T-helper 17 cell (primary cell): Measurements from ENCODE around the gene MFAP4. TPM values are rescaled to one million over a fixed set of nuclear protein-coding genes. Genes with fewer than 3 reads are reported as not detected.
A peak's percentile ranks its signal among the peaks of the same experiment; 100 is the strongest.

Source experiments
- ATAC-seq: fragments of 150-1000 bp; cut with Tn5 transposase; 2 replicates; pipeline ENCODE4 v1.10.0; 2021; ENCODE audit warnings: mild to moderate bottlenecking, moderate library complexity
- DNase-seq, 3 donors: peaks; one replicate each; pipeline versions ENCODE4 v3.0.0 to v3.0.0-alpha.2; 2020 to 2021
- H3K9me3 ChIP-seq: one replicate; pipeline ENCODE4 v1.7.0; 2013; ENCODE audit warnings: low read length, mild to moderate bottlenecking; ENCODE audit not compliant: control insufficient read depth, poor library complexity, severe bottlenecking
- H3K27ac Mint-ChIP-seq: one replicate; pipeline ENCODE4 v1.8.0; 2022; ENCODE audit warnings: mild to moderate bottlenecking, moderate library complexity, mixed read lengths
- H3K27me3 Mint-ChIP-seq: one replicate; pipeline ENCODE4 v1.8.0; 2022; ENCODE audit warnings: mixed read lengths
- H3K36me3 Mint-ChIP-seq: one replicate; pipeline ENCODE4 v1.8.0; 2022; ENCODE audit warnings: low read depth, mixed read lengths
- H3K4me1 Mint-ChIP-seq: one replicate; pipeline ENCODE4 v1.8.0; 2022; ENCODE audit warnings: mild to moderate bottlenecking, mixed read lengths
- H3K4me3 Mint-ChIP-seq: one replicate; pipeline ENCODE4 v1.8.0; 2022; ENCODE audit warnings: mild to moderate bottlenecking, moderate library complexity, mixed read lengths
- total RNA-seq, 4 donors: library from RNA in 2 of 4; stranded (reverse) in 2 of 4; gene quantifications; one replicate each; pipeline ENCODE4 v1.2.3 and lab custom pipeline; 2022 to 2026

The MFAP4 gene
- total RNA-seq, 2 donors from 2014 or later: not detected

GRCh38 chr17:19377602-19378415 lies 9.2 kb downstream of the MFAP4 start:
- peak overlapping the region; percentile 97 for H3K27ac Mint-ChIP-seq
- no peaks in the 10 kb centered on the region for H3K9me3 ChIP-seq
- DNase-seq: peak; percentile 85 to 91 (median 90)
- ATAC-seq: peak; percentile 89
- no peaks in the 10 kb centered on the region for H3K27me3 Mint-ChIP-seq
- H3K4me1 Mint-ChIP-seq: peaks cover 17% of the 10 kb centered on the region
- H3K4me3 Mint-ChIP-seq: peak overlapping the region; percentile 99
- H3K36me3 Mint-ChIP-seq: peaks cover 5% of the 10 kb centered on the region

GRCh38 chr17:19376811-19377210 lies 10.2 kb downstream of the MFAP4 start:
- Mint-ChIP-seq H3K27ac (peak overlapping the region; percentile 97), H3K4me3 (peak overlapping the region; percentile 99), H3K4me1 (peaks cover 23% of the 10 kb centered on the region), H3K36me3 (peaks cover 5% of the 10 kb centered on the region), H3K27me3 (no peaks in the 10 kb centered on the region)
- no peaks in the 10 kb centered on the region for H3K9me3 ChIP-seq
- no peak for DNase-seq
- no peak for ATAC-seq

DNA sequence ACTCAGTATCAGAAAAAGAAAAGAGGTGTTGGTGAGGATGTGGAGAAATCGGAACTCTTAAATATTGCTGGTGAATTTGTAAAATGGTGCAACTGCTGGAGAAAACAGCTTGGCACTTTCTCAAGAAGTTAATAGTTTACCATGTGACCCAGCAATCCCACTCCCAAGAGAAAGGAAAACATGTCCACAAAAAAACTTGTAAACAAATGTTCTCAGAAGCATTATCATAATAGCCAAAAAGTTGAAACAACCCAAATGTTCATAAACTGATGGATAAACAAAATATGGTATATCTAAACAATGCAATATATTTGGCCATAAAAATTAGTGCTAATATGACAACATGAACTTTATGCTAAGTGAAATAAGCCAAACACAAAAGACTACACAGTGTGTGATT lies 11.3 kb downstream of the MFAP4 start:
- peak overlapping the region; percentile 43 for H3K4me3 Mint-ChIP-seq
- no peak for ATAC-seq
- no peaks in the 10 kb centered on the region for H3K9me3 ChIP-seq
- peaks cover 5% of the 10 kb centered on the region for H3K36me3 Mint-ChIP-seq
- H3K27me3 Mint-ChIP-seq: no peaks in the 10 kb centered on the region
- no peak overlapping the region for H3K27ac Mint-ChIP-seq
- no peak for DNase-seq
- H3K4me1 Mint-ChIP-seq: peaks cover 30% of the 10 kb centered on the region

DNA sequence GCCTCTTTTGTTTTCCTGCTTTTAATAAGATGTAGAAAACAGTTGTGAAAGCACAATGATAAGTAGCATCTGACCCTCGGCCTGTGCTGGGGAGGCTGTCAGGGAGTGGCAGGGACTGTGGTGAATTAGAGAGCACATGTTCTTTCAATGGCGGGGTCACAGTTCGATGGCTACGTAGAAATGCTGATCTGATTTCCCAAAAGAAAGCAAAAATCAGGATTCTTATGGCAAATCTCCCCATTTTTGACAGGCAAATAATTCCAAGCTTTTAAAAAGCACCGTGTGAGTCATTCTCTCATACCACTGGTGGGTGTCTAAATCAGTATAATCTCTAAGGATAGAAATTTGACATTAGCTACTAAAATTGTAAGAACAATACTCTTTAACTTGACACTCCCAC lies 12.9 kb downstream of the MFAP4 start:
- no peak for ATAC-seq
- H3K4me3 Mint-ChIP-seq: no peak overlapping the region
- H3K9me3 ChIP-seq: no peaks in the 10 kb centered on the region
- no peak for DNase-seq
- H3K27me3 Mint-ChIP-seq: no peaks in the 10 kb centered on the region
- no peak overlapping the region for H3K27ac Mint-ChIP-seq
- H3K36me3 Mint-ChIP-seq: peaks cover 2% of the 10 kb centered on the region
- H3K4me1 Mint-ChIP-seq: peaks cover 40% of the 10 kb centered on the region

- DNase-seq (no peak), ATAC-seq (no peak)
- Mint-ChIP-seq H3K27ac (peak overlapping the region; percentile 74), H3K4me1 (peaks cover 46% of the 10 kb centered on the region), H3K36me3 (peaks cover 2% of the 10 kb centered on the region), H3K4me3 (no peak overlapping the region), H3K27me3 (no peaks in the 10 kb centered on the region)
- H3K9me3 ChIP-seq: no peaks in the 10 kb centered on the region
These were observed 14.0 kb downstream of the MFAP4 start for GRCh38 chr17:19372866-19373504.

DNA sequence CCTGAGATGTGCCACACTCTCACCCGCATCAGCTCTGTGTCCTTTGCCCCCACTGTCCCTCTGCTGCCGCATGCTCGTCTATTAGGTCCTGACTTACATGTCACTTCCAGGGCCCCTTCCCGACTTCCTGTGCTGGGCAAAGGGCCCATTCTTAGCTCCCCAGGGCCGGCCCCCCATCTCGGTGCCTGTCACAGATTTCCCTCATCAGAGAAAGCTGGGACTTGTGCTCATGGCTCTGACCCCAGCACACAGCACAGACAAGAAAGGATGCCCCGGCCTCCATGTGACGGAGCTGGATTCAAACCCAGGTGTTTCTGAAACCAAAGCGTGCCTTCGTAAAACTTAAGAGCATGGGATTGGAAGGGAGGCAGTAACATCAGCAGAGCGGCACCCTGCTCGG lies 14.6 kb downstream of the MFAP4 start:
- no peak for DNase-seq
- Mint-ChIP-seq H3K36me3 (no peaks in the 10 kb centered on the region), H3K27ac (peak overlapping the region; percentile 74), H3K4me3 (no peak overlapping the region), H3K4me1 (peaks cover 46% of the 10 kb centered on the region), H3K27me3 (no peaks in the 10 kb centered on the region)
- no peaks in the 10 kb centered on the region for H3K9me3 ChIP-seq
- no peak for ATAC-seq

DNA sequence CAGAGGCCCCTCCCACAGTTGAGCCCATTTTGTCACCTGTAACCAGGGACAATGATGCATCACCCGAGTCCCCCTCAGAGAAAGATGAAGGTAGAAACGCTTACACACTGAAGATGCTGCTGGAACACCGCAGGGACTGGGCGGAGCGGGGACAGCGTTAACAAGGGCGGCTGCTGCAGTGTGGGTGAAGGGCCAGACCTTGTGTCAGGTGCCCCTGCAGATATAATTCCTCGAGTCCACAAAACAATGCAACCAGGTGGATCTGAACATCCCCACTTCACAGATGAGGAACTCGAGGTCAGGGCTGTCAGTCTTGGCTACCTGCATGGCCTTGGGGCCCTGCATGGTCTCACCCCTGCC lies 15.0 kb downstream of the MFAP4 start:
- no peaks in the 10 kb centered on the region for H3K36me3 Mint-ChIP-seq
- ATAC-seq: no peak
- DNase-seq: no peak
- no peaks in the 10 kb centered on the region for H3K9me3 ChIP-seq
- peak overlapping the region; percentile 74 for H3K27ac Mint-ChIP-seq
- peaks cover 44% of the 10 kb centered on the region for H3K4me1 Mint-ChIP-seq
- H3K27me3 Mint-ChIP-seq: no peaks in the 10 kb centered on the region
- H3K4me3 Mint-ChIP-seq: no peak overlapping the region

- Mint-ChIP-seq H3K4me3 (peak overlapping the region; percentile 50), H3K36me3 (no peaks in the 10 kb centered on the region), H3K27me3 (no peaks in the 10 kb centered on the region), H3K27ac (peak overlapping the region; percentile 74), H3K4me1 (peaks cover 41% of the 10 kb centered on the region)
- no peak for DNase-seq
- peak; percentile 20 for ATAC-seq
- no peaks in the 10 kb centered on the region for H3K9me3 ChIP-seq
These were observed 15.6 kb downstream of the MFAP4 start for GRCh38 chr17:19371259-19372010.

DNA sequence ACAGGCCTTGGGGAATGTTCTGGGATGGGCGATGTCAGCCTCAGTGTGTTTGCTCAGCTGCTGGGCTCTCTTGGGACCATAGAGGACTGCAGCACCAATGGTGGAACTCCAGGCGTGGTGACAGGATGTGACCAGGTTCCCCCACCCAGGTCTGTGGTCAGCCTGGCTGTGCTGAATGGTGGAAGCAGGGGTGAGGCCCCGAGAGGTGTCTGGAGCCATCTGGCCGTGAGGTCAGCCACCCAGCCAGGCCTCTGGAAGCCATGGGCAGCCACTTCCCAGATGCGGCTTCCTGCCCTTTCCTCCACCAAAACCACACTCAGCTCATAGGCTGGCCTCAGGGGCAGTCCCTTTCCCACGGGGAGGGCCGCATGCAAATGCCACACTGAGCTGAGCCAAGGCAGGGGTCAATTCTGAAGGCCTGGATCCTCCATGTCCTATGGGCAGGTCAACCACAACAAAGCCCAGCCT lies 16.5 kb downstream of the MFAP4 start:
- Mint-ChIP-seq H3K27me3 (no peaks in the 10 kb centered on the region), H3K4me3 (peak overlapping the region; percentile 69), H3K36me3 (no peaks in the 10 kb centered on the region), H3K4me1 (peaks cover 43% of the 10 kb centered on the region), H3K27ac (peak overlapping the region; percentile 74)
- DNase-seq (no peak), ATAC-seq (peak; percentile 45)
- H3K9me3 ChIP-seq: no peaks in the 10 kb centered on the region

GRCh38 chr17:19369846-19370492 lies 17.0 kb downstream of the MFAP4 start:
- no peaks in the 10 kb centered on the region for H3K9me3 ChIP-seq
- DNase-seq (no peak), ATAC-seq (peak; percentile 87)
- Mint-ChIP-seq H3K27me3 (no peaks in the 10 kb centered on the region), H3K4me1 (peaks cover 43% of the 10 kb centered on the region), H3K27ac (peak overlapping the region; percentile 74), H3K4me3 (peak overlapping the region; percentile 69), H3K36me3 (no peaks in the 10 kb centered on the region)

DNA sequence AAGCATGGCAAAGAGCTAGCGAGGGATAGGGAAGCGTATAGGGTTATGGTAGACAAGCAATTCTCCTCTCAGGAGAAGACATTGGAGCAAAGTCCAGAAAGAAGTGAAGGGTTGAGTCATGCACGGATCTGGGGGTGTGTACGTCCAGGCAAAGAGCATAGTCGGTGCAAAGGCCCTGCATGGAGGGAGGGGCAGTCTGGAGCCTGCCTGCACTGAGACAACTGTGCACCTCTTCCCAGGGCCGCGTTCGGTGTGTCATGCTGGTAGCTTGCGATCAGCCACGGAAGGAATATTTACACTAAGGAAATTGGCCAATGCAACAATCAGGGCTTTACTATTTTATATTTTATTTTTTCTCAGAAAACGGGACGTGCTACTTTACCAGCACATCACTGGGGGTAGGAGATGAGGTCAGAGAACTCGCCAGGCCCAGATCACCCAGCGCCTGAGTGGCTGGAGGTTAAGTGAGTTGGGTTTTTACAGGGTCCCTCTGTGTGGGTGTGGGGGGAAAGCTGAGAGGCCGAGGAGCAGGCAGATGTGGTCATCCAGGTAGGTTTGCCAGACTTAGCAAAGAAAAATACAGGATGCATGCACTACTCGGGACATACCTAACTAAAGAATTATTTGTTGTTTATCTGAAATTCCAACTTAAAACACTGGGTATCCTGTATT lies 17.7 kb downstream of the MFAP4 start:
- no peak for ATAC-seq
- peak overlapping the region; percentile 69 for H3K4me3 Mint-ChIP-seq
- H3K27ac Mint-ChIP-seq: peak overlapping the region; percentile 74
- H3K36me3 Mint-ChIP-seq: no peaks in the 10 kb centered on the region
- H3K27me3 Mint-ChIP-seq: no peaks in the 10 kb centered on the region
- peaks cover 43% of the 10 kb centered on the region for H3K4me1 Mint-ChIP-seq
- peak in 1 of 3 donors; percentile 0 for DNase-seq
- no peaks in the 10 kb centered on the region for H3K9me3 ChIP-seq

DNA sequence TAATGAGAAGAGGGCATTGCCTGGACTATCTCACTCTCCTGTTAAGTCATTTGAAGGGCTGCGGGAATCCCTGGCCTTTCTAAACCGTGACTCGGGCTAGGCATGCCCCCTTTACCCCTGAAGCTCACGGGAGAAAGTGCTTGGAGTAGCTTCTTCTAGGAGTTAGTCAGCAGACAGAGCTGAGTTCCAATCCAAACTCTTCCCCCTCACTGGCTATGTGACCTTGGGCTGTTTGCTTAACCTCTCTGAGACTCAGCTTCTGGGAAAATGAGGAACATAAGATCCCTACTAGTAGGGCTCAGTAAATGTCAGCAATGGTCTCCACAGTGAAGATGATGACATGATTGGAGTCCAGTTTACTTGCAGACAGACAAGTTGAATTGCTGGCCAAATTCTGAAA lies 18.8 kb downstream of the MFAP4 start:
- Mint-ChIP-seq H3K27ac (peak overlapping the region; percentile 74), H3K36me3 (no peaks in the 10 kb centered on the region), H3K4me1 (peaks cover 43% of the 10 kb centered on the region), H3K27me3 (no peaks in the 10 kb centered on the region), H3K4me3 (no peak overlapping the region)
- ATAC-seq (no peak), DNase-seq (no peak)
- no peaks in the 10 kb centered on the region for H3K9me3 ChIP-seq
